Measurements from ENCODE around the gene SCYL1. TPM values are rescaled to one million over a fixed set of nuclear protein-coding genes. Genes with fewer than 3 reads are reported as not detected.

SCYL1 gene
- total RNA-seq, 1 donor from 2014 or later = 79.4 TPM

DNA sequence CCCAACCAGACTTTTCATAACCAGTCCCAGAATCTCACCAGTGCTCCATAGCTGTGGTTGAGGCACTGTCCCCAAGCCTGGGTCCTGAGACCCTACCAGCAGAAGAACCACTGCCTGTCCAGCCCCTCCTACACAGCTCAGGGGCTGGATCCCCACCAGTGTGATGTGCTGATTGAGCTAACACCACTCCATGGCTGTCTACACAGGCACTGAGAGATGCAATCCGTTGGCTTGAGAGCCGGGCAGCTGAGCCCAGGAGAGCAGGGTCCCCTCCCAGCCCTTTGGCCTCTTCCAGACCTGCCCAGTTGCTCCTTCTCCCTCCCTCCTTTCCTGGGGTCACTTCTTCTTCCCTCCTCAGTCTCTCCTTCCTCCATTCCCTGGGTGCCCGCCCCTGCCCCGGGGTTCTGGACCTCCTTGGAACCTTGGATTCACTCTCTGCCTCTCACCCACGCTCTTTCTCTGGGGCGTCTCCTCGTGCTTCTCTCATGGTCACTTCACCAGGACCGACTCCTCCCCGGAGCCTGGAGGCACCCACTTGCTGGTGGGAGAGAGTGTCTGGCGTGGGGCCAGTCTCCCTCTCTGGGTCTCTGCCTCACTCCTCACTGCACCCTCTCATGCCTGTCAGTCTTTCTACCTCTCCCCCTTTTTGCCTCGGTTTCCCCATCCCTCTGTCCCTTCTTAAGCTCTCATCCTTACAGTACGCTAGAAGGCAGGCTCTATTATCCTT, 706 bp upstream of the SCYL1 start:
- Mint-ChIP-seq H3K9me3 (no peaks in the 10 kb centered on the region), H3K4me1 (ENCODE audit: unreplicated experiment) (peaks cover 29% of the 10 kb centered on the region)
- DNase-seq (ENCODE audit: extremely low spot score, unreplicated experiment) = no peak

DNA sequence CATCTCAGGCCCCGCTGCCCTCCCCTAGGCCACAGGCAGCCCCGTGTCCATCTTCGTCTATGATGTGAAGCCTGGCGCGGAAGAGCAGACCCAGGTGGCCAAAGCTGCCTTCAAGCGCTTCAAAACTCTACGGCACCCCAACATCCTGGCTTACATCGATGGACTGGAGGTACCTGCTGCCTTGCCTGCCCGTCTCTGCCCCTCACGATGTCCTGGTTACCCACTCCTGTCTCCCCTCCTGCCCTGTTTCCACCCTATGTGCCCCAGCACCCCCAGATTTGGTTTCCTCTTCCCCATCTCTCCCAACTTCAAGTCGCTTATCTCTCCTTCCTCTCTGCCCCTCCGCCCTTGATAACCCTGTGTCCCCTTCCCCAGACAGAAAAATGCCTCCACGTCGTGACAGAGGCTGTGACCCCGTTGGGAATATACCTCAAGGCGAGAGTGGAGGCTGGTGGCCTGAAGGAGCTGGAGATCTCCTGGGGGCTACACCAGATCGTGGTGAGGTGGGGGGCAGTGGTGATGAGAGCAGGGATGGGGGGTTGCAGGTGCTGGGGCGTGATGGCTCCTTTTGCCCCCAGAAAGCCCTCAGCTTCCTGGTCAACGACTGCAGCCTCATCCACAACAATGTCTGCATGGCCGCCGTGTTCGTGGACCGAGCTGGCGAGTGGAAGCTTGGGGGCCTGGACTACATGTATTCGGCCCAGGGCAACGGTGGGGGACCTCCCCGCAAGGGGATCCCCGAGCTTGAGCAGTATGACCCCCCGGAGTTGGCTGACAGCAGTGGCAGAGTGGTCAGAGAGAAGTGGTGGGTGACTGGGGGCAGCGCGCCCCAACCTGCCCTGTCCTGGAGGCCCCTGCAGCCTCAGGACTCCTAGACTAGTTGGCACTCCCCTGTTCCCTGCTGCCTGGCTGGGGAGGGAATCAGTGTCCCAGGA, 930 bp downstream of the SCYL1 start:
- Mint-ChIP-seq H3K4me1 (ENCODE audit: unreplicated experiment) (peaks cover 29% of the 10 kb centered on the region), H3K4me3 (peak overlapping the region; percentile 89), H3K9me3 (no peaks in the 10 kb centered on the region), H3K27me3 (no peaks in the 10 kb centered on the region), H3K36me3 (peaks cover 7% of the 10 kb centered on the region), H3K27ac (peak overlapping the region; percentile 21)
- DNase-seq (ENCODE audit: extremely low spot score, unreplicated experiment) = no peak
- TF ChIP-seq, protein P1, sequence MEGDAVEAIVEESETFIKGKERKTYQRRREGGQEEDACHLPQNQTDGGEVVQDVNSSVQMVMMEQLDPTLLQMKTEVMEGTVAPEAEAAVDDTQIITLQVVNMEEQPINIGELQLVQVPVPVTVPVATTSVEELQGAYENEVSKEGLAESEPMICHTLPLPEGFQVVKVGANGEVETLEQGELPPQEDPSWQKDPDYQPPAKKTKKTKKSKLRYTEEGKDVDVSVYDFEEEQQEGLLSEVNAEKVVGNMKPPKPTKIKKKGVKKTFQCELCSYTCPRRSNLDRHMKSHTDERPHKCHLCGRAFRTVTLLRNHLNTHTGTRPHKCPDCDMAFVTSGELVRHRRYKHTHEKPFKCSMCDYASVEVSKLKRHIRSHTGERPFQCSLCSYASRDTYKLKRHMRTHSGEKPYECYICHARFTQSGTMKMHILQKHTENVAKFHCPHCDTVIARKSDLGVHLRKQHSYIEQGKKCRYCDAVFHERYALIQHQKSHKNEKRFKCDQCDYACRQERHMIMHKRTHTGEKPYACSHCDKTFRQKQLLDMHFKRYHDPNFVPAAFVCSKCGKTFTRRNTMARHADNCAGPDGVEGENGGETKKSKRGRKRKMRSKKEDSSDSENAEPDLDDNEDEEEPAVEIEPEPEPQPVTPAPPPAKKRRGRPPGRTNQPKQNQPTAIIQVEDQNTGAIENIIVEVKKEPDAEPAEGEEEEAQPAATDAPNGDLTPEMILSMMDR (conservative IDR thresholded peaks at IDR 0.05) = no peak

More for the DNA sequence above, 706 bp upstream of the SCYL1 start:
- TF ChIP-seq, protein P1 (conservative IDR thresholded peaks at IDR 0.05) = no peak
- H3K36me3 Mint-ChIP-seq = no peaks in the 10 kb centered on the region
- H3K4me3 Mint-ChIP-seq = peak overlapping the region; percentile 77
- H3K27ac Mint-ChIP-seq = peak overlapping the region; percentile 68
- H3K27me3 Mint-ChIP-seq = no peaks in the 10 kb centered on the region

DNA sequence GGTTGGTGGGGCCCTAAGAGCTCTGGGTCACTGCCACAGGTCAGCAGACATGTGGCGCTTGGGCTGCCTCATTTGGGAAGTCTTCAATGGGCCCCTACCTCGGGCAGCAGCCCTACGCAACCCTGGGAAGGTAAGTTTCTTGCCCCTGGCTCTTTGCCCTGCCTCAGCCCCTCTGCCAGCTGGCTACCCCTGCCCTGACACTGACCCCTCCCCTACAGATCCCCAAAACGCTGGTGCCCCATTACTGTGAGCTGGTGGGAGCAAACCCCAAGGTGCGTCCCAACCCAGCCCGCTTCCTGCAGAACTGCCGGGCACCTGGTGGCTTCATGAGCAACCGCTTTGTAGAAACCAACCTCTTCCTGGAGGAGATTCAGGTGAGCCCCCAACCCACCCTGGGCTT, 1.9 kb downstream of the SCYL1 start:
- Mint-ChIP-seq H3K27me3 (no peaks in the 10 kb centered on the region), H3K36me3 (peaks cover 7% of the 10 kb centered on the region), H3K27ac (no peak overlapping the region), H3K9me3 (no peaks in the 10 kb centered on the region), H3K4me3 (peak overlapping the region; percentile 89), H3K4me1 (ENCODE audit: unreplicated experiment) (peaks cover 27% of the 10 kb centered on the region)
- DNase-seq (ENCODE audit: extremely low spot score, unreplicated experiment) = no peak
- TF ChIP-seq, protein P1 (conservative IDR thresholded peaks at IDR 0.05) = no peak

- Mint-ChIP-seq H3K27me3 (no peaks in the 10 kb centered on the region), H3K36me3 (peaks cover 7% of the 10 kb centered on the region), H3K4me1 (ENCODE audit: unreplicated experiment) (peaks cover 13% of the 10 kb centered on the region), H3K9me3 (no peaks in the 10 kb centered on the region), H3K27ac (peak overlapping the region; percentile 32), H3K4me3 (peak overlapping the region; percentile 27)
- DNase-seq (ENCODE audit: extremely low spot score, unreplicated experiment) = no peak
- TF ChIP-seq, protein P1 (conservative IDR thresholded peaks at IDR 0.05) = no peak
These were observed 4.0 kb downstream of the SCYL1 start for GRCh38 chr11:65528819-65529350.

GRCh38 chr11:65529475-65530156, 4.7 kb downstream of the SCYL1 start:
- no peak overlapping the region for H3K4me3 Mint-ChIP-seq
- peaks cover 8% of the 10 kb centered on the region for H3K4me1 Mint-ChIP-seq (ENCODE audit: unreplicated experiment)
- TF ChIP-seq, protein P1 (conservative IDR thresholded peaks at IDR 0.05) = no peak
- H3K36me3 Mint-ChIP-seq = peaks cover 11% of the 10 kb centered on the region
- no peak for DNase-seq (ENCODE audit: extremely low spot score, unreplicated experiment)
- H3K9me3 Mint-ChIP-seq = no peaks in the 10 kb centered on the region
- no peaks in the 10 kb centered on the region for H3K27me3 Mint-ChIP-seq
- no peak overlapping the region for H3K27ac Mint-ChIP-seq

All from type B pancreatic cell (in vitro differentiated cells).